Adrenal gland (tissue), 5 donors: ENCODE measurements around the gene PLCB1.

ENCODE experiments used
- CTCF ChIP-seq, 6 experiments: fragments of 450-650 bp in 4 of 6; fragments of 200-600 bp in 2 of 6; sonication (generic) in 1 of 6; IDR thresholded peaks; 1 replicate in 5 of 6; 2 replicates in 1 of 6; pipeline versions ENCODE4 v1.5.1 to v1.8.0; 2016 to 2021; ENCODE audit warnings: antibody characterized with exemption in 6 of 6, mild to moderate bottlenecking in 2 of 6, moderate library complexity in 1 of 6
- POLR2A ChIP-seq, 2 donors: fragments of 450-650 bp; IDR thresholded peaks; one replicate each; pipeline ENCODE4 v1.6.1; 2017; ENCODE audit warnings: antibody characterized with exemption in 2 of 2, mild to moderate bottlenecking in 2 of 2, moderate library complexity in 1 of 2
- donor health status: DM: no; HTN: no; CAD: no.

GRCh38 chr20:8801686-8802085 is 669.6 kb downstream of the PLCB1 start:
- TF ChIP-seq CTCF (IDR thresholded peaks at IDR 0.05) (no peak), POLR2A (IDR thresholded peaks at IDR 0.05) (no peak)
